Measurements from ENCODE around the gene TACR1.

- TF ChIP-seq CREB1 (CRISPR knock-in tag; IDR thresholded peaks at IDR 0.05; ENCODE audit: low read depth) (no peak), CTCF (conservative IDR thresholded peaks at IDR 0.05; ENCODE audit: low read depth in 2 of 2) (no peak), STAT1 (IDR thresholded peaks at IDR 0.05; ENCODE audit: unreplicated experiment) (no peak), POLR2AphosphoS5 (IDR thresholded peaks at IDR 0.05; ENCODE audit: low read depth) (no peak), EZH2 (IDR thresholded peaks at IDR 0.05; ENCODE audit: low read depth, unreplicated experiment) (no peak), JUNB (IDR thresholded peaks at IDR 0.05; ENCODE audit: unreplicated experiment) (no peak), NANOG (IDR thresholded peaks at IDR 0.05; ENCODE audit: borderline replicate concordance) (no peak), EZH2phosphoT487 (IDR thresholded peaks at IDR 0.05; ENCODE audit: unreplicated experiment) (no peak)
- TF ChIP-seq, protein P1, sequence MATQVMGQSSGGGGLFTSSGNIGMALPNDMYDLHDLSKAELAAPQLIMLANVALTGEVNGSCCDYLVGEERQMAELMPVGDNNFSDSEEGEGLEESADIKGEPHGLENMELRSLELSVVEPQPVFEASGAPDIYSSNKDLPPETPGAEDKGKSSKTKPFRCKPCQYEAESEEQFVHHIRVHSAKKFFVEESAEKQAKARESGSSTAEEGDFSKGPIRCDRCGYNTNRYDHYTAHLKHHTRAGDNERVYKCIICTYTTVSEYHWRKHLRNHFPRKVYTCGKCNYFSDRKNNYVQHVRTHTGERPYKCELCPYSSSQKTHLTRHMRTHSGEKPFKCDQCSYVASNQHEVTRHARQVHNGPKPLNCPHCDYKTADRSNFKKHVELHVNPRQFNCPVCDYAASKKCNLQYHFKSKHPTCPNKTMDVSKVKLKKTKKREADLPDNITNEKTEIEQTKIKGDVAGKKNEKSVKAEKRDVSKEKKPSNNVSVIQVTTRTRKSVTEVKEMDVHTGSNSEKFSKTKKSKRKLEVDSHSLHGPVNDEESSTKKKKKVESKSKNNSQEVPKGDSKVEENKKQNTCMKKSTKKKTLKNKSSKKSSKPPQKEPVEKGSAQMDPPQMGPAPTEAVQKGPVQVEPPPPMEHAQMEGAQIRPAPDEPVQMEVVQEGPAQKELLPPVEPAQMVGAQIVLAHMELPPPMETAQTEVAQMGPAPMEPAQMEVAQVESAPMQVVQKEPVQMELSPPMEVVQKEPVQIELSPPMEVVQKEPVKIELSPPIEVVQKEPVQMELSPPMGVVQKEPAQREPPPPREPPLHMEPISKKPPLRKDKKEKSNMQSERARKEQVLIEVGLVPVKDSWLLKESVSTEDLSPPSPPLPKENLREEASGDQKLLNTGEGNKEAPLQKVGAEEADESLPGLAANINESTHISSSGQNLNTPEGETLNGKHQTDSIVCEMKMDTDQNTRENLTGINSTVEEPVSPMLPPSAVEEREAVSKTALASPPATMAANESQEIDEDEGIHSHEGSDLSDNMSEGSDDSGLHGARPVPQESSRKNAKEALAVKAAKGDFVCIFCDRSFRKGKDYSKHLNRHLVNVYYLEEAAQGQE (IDR thresholded peaks at IDR 0.05; ENCODE audit: unreplicated experiment) = no peak
- TF ChIP-seq, protein P2, sequence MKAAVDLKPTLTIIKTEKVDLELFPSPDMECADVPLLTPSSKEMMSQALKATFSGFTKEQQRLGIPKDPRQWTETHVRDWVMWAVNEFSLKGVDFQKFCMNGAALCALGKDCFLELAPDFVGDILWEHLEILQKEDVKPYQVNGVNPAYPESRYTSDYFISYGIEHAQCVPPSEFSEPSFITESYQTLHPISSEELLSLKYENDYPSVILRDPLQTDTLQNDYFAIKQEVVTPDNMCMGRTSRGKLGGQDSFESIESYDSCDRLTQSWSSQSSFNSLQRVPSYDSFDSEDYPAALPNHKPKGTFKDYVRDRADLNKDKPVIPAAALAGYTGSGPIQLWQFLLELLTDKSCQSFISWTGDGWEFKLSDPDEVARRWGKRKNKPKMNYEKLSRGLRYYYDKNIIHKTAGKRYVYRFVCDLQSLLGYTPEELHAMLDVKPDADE (IDR thresholded peaks at IDR 0.05) = no peak
Observed at GRCh38 chr2:75210409-75210808, 11.1 kb upstream of the TACR1 start.

Measured in GM23338 (cell line).